IMR-90 (cell line): Measurements from ENCODE around the gene LAMA3. TPM values are rescaled to one million over a fixed set of nuclear protein-coding genes. Genes with fewer than 3 reads are reported as not detected.

Source experiments
- ATAC-seq: fragments of 200-7000 bp; cut with Tn5 transposase; 2 replicates; pipeline ENCODE4 v1.9.1; 2020; ENCODE audit warnings: low read depth, mild to moderate bottlenecking, moderate library complexity
- BruUV-seq: library from RNA; stranded (reverse); fragments of 400-500 nt; replicated peaks from 2 replicates; lab custom pipeline; 2021; lab: Mats Ljungman, UMichigan
- CTCF ChIA-PET: fragments of 300-600 bp; formaldehyde crosslinking; extraction: SDS; loops from one replicate; lab custom pipeline; 2021; ENCODE audit warnings: antibody characterized with exemption; lab: Yijun Ruan, JAX
- POLR2A ChIA-PET: fragments of 300-600 bp; sonication (Branson Sonifier 250); formaldehyde crosslinking; loops from one replicate; lab custom pipeline; 2022; ENCODE audit warnings: antibody characterized with exemption; ENCODE audit not compliant: unreplicated experiment; lab: Charles Lee
- DNase-seq: peaks from one replicate; pipeline ENCODE4 v3.0.0; 2013
- H2AFZ ChIP-seq: replicated peaks from 2 replicates; pipeline ENCODE3; 2013; ENCODE audit warnings: low read length, mild to moderate bottlenecking; ENCODE audit not compliant: poor library complexity
- H2AK5ac ChIP-seq: 2 replicates; pipeline ENCODE4 v1.6.1; 2013; ENCODE audit warnings: low read depth, low read length, inconsistent platforms
- H2AK9ac ChIP-seq: replicated peaks from 2 replicates; pipeline ENCODE3; 2013; ENCODE audit warnings: mild to moderate bottlenecking, low read depth, low read length, moderate library complexity; ENCODE audit not compliant: poor library complexity
- H2BK120ac ChIP-seq: 2 replicates; pipeline ENCODE4 v1.6.1; 2013; ENCODE audit warnings: low read depth, low read length, inconsistent platforms
- H2BK15ac ChIP-seq: 3 replicates; pipeline ENCODE4 v1.6.1; 2013; ENCODE audit warnings: low read depth, low read length, inconsistent platforms
- H2BK20ac ChIP-seq: 2 replicates; pipeline ENCODE4 v1.6.1; 2013; ENCODE audit warnings: low read depth, mild to moderate bottlenecking, inconsistent platforms, low read length, moderate library complexity
- H2BK5ac ChIP-seq: 2 replicates; pipeline ENCODE4 v1.6.1; 2013; ENCODE audit warnings: mild to moderate bottlenecking, low read depth, low read length, inconsistent platforms; ENCODE audit not compliant: poor library complexity, severe bottlenecking
- H3K14ac ChIP-seq: replicated peaks from 2 replicates; pipeline ENCODE4 v1.6.1; 2013; ENCODE audit warnings: low read depth, low read length, inconsistent platforms
- H3K18ac ChIP-seq: 2 replicates; pipeline ENCODE4 v1.6.1; 2013; ENCODE audit warnings: low read depth, low read length, control low read depth
- H3K23ac ChIP-seq: 2 replicates; pipeline ENCODE4 v1.6.1; 2013; ENCODE audit warnings: low read depth, low read length, inconsistent platforms
- H3K27ac ChIP-seq: 2 replicates; pipeline ENCODE4 v1.5.1; 2013; ENCODE audit warnings: mild to moderate bottlenecking, control low read depth, low read length; ENCODE audit not compliant: insufficient read depth
- H3K27me3 ChIP-seq: 2 replicates; pipeline ENCODE4 v1.6.1; 2013; ENCODE audit warnings: low read length; ENCODE audit not compliant: control insufficient read depth, insufficient read depth
- H3K36me3 ChIP-seq: 2 replicates; pipeline ENCODE4 v1.6.1; 2013; ENCODE audit warnings: low read length, mixed read lengths; ENCODE audit not compliant: control insufficient read depth, insufficient read depth
- H3K4ac ChIP-seq: 2 replicates; pipeline ENCODE4 v1.6.1; 2013; ENCODE audit warnings: low read depth, low read length, inconsistent platforms
- H3K4me1 ChIP-seq: 2 replicates; pipeline ENCODE4 v1.6.1; 2013; ENCODE audit warnings: low read length, mixed read lengths; ENCODE audit not compliant: control insufficient read depth, insufficient read depth
- H3K4me2 ChIP-seq: 2 replicates; pipeline ENCODE4 v1.6.1; 2013; ENCODE audit warnings: low read depth, mild to moderate bottlenecking, control low read depth, low read length, moderate library complexity
- H3K4me3 ChIP-seq: 2 replicates; pipeline ENCODE4 v1.5.1; 2013; ENCODE audit warnings: low read depth, mild to moderate bottlenecking, control low read depth, low read length, moderate library complexity; ENCODE audit not compliant: insufficient read depth
- H3K56ac ChIP-seq: 2 replicates; pipeline ENCODE4 v1.6.1; 2013; ENCODE audit warnings: low read length, inconsistent platforms; ENCODE audit not compliant: insufficient read depth; ENCODE audit errors: extremely low read depth
- H3K79me1 ChIP-seq, 2 experiments: 2 replicates each; pipeline ENCODE4 v1.6.1; 2013; ENCODE audit warnings: low read length in 2 of 2, inconsistent platforms in 1 of 2, low read depth in 1 of 2
- H3K9ac ChIP-seq: 2 replicates; pipeline ENCODE4 v1.6.1; 2013; ENCODE audit warnings: low read depth, low read length, control low read depth
- H3K9me1 ChIP-seq: 2 replicates; pipeline ENCODE4 v1.6.1; 2013; ENCODE audit warnings: low read length, inconsistent platforms; ENCODE audit not compliant: insufficient read depth
- H3K9me3 ChIP-seq: 2 replicates; pipeline ENCODE4 v1.6.1; 2013; ENCODE audit warnings: low read length; ENCODE audit not compliant: control insufficient read depth, insufficient read depth
- H4K20me1 ChIP-seq: 2 replicates; pipeline ENCODE4 v1.6.1; 2013; ENCODE audit warnings: low read length, inconsistent platforms; ENCODE audit not compliant: insufficient read depth
- H4K5ac ChIP-seq: 2 replicates; pipeline ENCODE4 v1.6.1; 2013; ENCODE audit warnings: mild to moderate bottlenecking, low read depth, low read length, control low read depth
- H4K8ac ChIP-seq, 2 experiments: 2 replicates each; pipeline ENCODE4 v1.6.1; 2013; ENCODE audit warnings: low read depth in 2 of 2, low read length in 2 of 2, control low read depth in 1 of 2, inconsistent platforms in 1 of 2
- H4K91ac ChIP-seq: 2 replicates; pipeline ENCODE4 v1.6.1; 2013; ENCODE audit warnings: low read depth, low read length, inconsistent platforms; ENCODE audit not compliant: insufficient read depth
- CEBPB ChIP-seq: IDR thresholded peaks from 2 replicates; pipeline ENCODE4 v1.6.1; 2012; ENCODE audit warnings: low read depth, low read length, improper control_type of control experiment
- WGBS, 2 experiments: methylation state at CpG; one replicate each; pipeline versions ENCODE4 v1.1.5 to v1.1.7; 2013; ENCODE audit warnings: missing lambda C conversion rate in 2 of 2; ENCODE audit not compliant: insufficient read length in 1 of 2; ENCODE audit errors: extremely low coverage in 2 of 2; 5-methylcytosine and 5-hydroxymethylcytosine counted together
- dilution Hi-C: fragments of 300-500 bp; cut with HindIII; formaldehyde crosslinking; loops from one replicate; pipeline ENCODE4 v1.14.3; 2018; ENCODE audit warnings: low sequenced_read_pairs; ENCODE audit not compliant: unreplicated experiment
- in situ Hi-C: fragments of 300-500 bp; cut with MboI; formaldehyde crosslinking; loops from 3 replicates; pipeline ENCODE4 v1.14.3; 2019; ENCODE audit warnings: low sequenced_read_pairs, inconsistent platforms, mixed read lengths
- intact Hi-C: fragments of 100-400 bp; cut with micrococcal nuclease; formaldehyde crosslinking; loops from 2 replicates; pipeline ENCODE4 v1.10.0; 2022
- polyA plus RNA-seq, 3 experiments: library from polyadenylated mRNA; depleted of rRNA; stranded (reverse); fragments of >200 nt; gene quantifications; 2 replicates each; pipeline ENCODE4 v1.2.3, GENCODE V29; 2012; ENCODE audit warnings: low replicate concordance in 1 of 3
- total RNA-seq: library from RNA; depleted of rRNA; stranded (reverse); fragments of >200 nt; gene quantifications from 2 replicates; pipeline ENCODE4 v1.2.3, GENCODE V29; 2012
- TF ChIP-seq, protein P1 (sequence below): fragments of 150-350 bp; IDR thresholded peaks from 2 replicates; pipeline ENCODE4 v1.6.1; 2016; ENCODE audit warnings: low read depth, mild to moderate bottlenecking, low read length, moderate library complexity, borderline replicate concordance

LAMA3 gene
- total and polyA plus RNA-seq, 2 of the 4 experiments (the other 2 are of a cell fraction): 0.18 to 0.19 TPM

DNA sequence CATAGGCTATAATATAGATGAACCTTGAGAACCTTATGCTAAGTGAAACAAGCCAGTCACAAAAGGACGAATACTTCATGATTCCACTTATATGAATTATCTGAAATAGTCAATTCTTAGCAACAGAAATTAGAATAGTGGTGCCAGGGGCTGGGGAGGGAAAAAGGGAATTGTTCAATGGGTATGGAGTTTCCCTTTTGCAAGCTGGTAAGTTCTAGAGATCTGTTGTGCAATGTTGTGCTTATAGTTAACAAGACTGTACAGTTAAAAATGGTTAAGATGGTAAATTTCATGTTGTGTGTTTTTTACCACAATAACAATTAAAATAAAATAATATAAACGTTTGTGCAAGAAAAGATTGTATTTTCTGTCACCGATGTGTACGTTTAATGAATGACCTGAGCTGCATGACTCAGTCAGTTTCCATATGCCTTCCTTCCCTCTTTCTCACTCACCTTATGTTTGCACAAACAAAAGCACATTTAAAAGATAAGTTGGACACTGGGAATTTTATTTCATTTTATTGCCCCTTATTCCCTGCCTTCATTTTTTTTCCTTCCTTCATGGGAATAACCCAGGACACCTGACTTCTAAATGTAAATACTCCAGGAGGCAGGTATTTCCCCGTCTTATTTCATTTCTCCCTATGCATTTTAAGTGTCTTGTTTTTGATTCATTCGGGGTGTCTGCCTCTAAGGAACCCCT lies 181.6 kb downstream of the LAMA3 start:
- BruUV-seq: no TSS peak
- no peak overlapping the region for H3K23ac ChIP-seq
- H3K4ac ChIP-seq: no peak overlapping the region
- no peak overlapping the region for H3K27ac ChIP-seq
- H4K5ac ChIP-seq: no peak overlapping the region
- peaks cover 8% of the 10 kb centered on the region for H3K27me3 ChIP-seq
- TF ChIP-seq, protein P1, sequence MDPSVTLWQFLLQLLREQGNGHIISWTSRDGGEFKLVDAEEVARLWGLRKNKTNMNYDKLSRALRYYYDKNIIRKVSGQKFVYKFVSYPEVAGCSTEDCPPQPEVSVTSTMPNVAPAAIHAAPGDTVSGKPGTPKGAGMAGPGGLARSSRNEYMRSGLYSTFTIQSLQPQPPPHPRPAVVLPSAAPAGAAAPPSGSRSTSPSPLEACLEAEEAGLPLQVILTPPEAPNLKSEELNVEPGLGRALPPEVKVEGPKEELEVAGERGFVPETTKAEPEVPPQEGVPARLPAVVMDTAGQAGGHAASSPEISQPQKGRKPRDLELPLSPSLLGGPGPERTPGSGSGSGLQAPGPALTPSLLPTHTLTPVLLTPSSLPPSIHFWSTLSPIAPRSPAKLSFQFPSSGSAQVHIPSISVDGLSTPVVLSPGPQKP: no peak
- TF ChIP-seq CEBPB: 0 out of 2 replicates have a peak, but pooled peaks have one; percentile 5
- no peak overlapping the region for H2AFZ ChIP-seq
- no peaks in the 10 kb centered on the region for H3K4me1 ChIP-seq
- no peak overlapping the region for H2BK15ac ChIP-seq
- H2AK5ac ChIP-seq: no peak overlapping the region
- H3K4me2 ChIP-seq: no peak overlapping the region
- in situ Hi-C loops: no loop called here
- ChIA-PET CTCF (no interaction called here), POLR2A (no interaction called here)
- no peak overlapping the region for H3K56ac ChIP-seq
- H3K79me1 ChIP-seq: no peaks in the 10 kb centered on the region
- no peak for DNase-seq
- H3K9me3 ChIP-seq: no peaks in the 10 kb centered on the region
- ATAC-seq: no peak
- H2BK20ac ChIP-seq: no peak overlapping the region
- no peaks in the 10 kb centered on the region for H4K20me1 ChIP-seq
- H3K9me1 ChIP-seq: no peaks in the 10 kb centered on the region
- H3K36me3 ChIP-seq: no peaks in the 10 kb centered on the region
- H2AK9ac ChIP-seq: no peak overlapping the region
- dilution Hi-C loops: no loop called here
- no peak overlapping the region for H3K9ac ChIP-seq
- H4K8ac ChIP-seq: no peak overlapping the region
- H3K18ac ChIP-seq: no peak overlapping the region
- no CpG with 5 or more reads among the region's 6 CpGs for WGBS, 2 experiments
- intact Hi-C loops: no loop called here
- H3K4me3 ChIP-seq: no peak overlapping the region
- no peak overlapping the region for H3K14ac ChIP-seq
- no peak overlapping the region for H2BK5ac ChIP-seq
- H4K91ac ChIP-seq: no peak overlapping the region
- H2BK120ac ChIP-seq: no peak overlapping the region
